HG02588 (cell line): ENCODE data around the gene PARP9.
"Not testable (repeated sequence)": the region's sequence is repeated elsewhere in the genome, so short reads cannot be mapped to it uniquely, and the experiment has no call there.

Source experiments
- ATAC-seq: cut with Tn5 transposase; IDR thresholded peaks from one replicate; pipeline ENCODE4 v1.9.1; 2021; ENCODE audit warnings: mild to moderate bottlenecking, moderate library complexity; ENCODE audit not compliant: unreplicated experiment

The PARP9 gene

GRCh38 chr3:122523317-122523716 lies 40.8 kb downstream of the PARP9 start:
- ATAC-seq = no peak

- no peak for ATAC-seq
Measured at GRCh38 chr3:122520861-122521260, 43.2 kb downstream of the PARP9 start.

GRCh38 chr3:122519693-122520092 lies 44.4 kb downstream of the PARP9 start:
- ATAC-seq = no peak

- no peak for ATAC-seq
Measured at GRCh38 chr3:122516846-122517360, 47.2 kb downstream of the PARP9 start.

GRCh38 chr3:122515870-122516269 lies 48.2 kb downstream of the PARP9 start:
- ATAC-seq = no peak

GRCh38 chr3:122515020-122515468 lies 49.1 kb downstream of the PARP9 start:
- no peak for ATAC-seq

GRCh38 chr3:122514123-122515019 lies 49.7 kb downstream of the PARP9 start, which contains the start of gene KPNA1:
Gene KPNA1, minus strand, starts transcription at chr3:122514939. Its CDS starts 18,374 bp downstream, at chr3:122496565.
- peak; percentile 85 for ATAC-seq

- no peak for ATAC-seq
Measured at GRCh38 chr3:122513386-122514122, 50.5 kb downstream of the PARP9 start.

- no peak for ATAC-seq
Measured at GRCh38 chr3:122512284-122512683, 51.8 kb downstream of the PARP9 start.

GRCh38 chr3:122510878-122511535 lies 53.1 kb downstream of the PARP9 start:
- ATAC-seq = no peak

GRCh38 chr3:122508944-122509343 lies 55.2 kb downstream of the PARP9 start:
- not testable (repeated sequence) for ATAC-seq

GRCh38 chr3:122508135-122508914 lies 55.8 kb downstream of the PARP9 start:
- ATAC-seq = no peak

- no peak for ATAC-seq
Measured at GRCh38 chr3:122506450-122506849, 57.6 kb downstream of the PARP9 start.

- ATAC-seq = no peak
Measured at GRCh38 chr3:122505676-122506075, 58.4 kb downstream of the PARP9 start.

- no peak for ATAC-seq
Measured at GRCh38 chr3:122502941-122503340, 61.2 kb downstream of the PARP9 start.

- no peak for ATAC-seq
Measured at GRCh38 chr3:122502139-122502538, 62.0 kb downstream of the PARP9 start.

GRCh38 chr3:122500964-122501363 lies 63.1 kb downstream of the PARP9 start:
- ATAC-seq = not testable (repeated sequence)

GRCh38 chr3:122498152-122498551 lies 65.9 kb downstream of the PARP9 start:
- no peak for ATAC-seq

- peak; percentile 93 for ATAC-seq
Measured at GRCh38 chr3:122497425-122497824, 66.7 kb downstream of the PARP9 start.

GRCh38 chr3:122496508-122496907 lies 67.6 kb downstream of the PARP9 start:
- ATAC-seq = no peak
